ENCODE results near the gene FUNDC2.
"Not testable (repeated sequence)": the region's sequence is repeated elsewhere in the genome, so short reads cannot be mapped to it uniquely, and the experiment has no call there.

Gene FUNDC2

GRCh38 chrX:155000841-155001240, 25.8 kb upstream of the FUNDC2 start:
- no peak for TF ChIP-seq CTCF (IDR thresholded peaks at IDR 0.05; ENCODE audit: insufficient read depth, low read length, missing control alignments)
- POLR2A ChIA-PET = no interaction called here
- DNase-seq (ENCODE audit: low read depth, low spot score) = no peak
- CTCF ChIA-PET = no interaction called here
- no peak overlapping the region for H3K4me3 ChIP-seq (ENCODE audit: low read depth, low read length)

- ChIA-PET CTCF (no interaction called here), POLR2A (no interaction called here)
- DNase-seq (ENCODE audit: low read depth, low spot score) = no peak
- no peak for TF ChIP-seq CTCF (IDR thresholded peaks at IDR 0.05; ENCODE audit: insufficient read depth, low read length, missing control alignments)
- no peak overlapping the region for H3K4me3 ChIP-seq (ENCODE audit: low read depth, low read length)
Observed at GRCh38 chrX:155001873-155002272, 24.8 kb upstream of the FUNDC2 start.

- ChIA-PET POLR2A (no interaction called here), CTCF (no interaction called here)
- H3K4me3 ChIP-seq (ENCODE audit: low read depth, low read length) = no peak overlapping the region
- no peak for DNase-seq (ENCODE audit: low read depth, low spot score)
- TF ChIP-seq CTCF (IDR thresholded peaks at IDR 0.05; ENCODE audit: insufficient read depth, low read length, missing control alignments) = no peak
Observed at GRCh38 chrX:155005190-155005589, 21.5 kb upstream of the FUNDC2 start.

- CTCF ChIA-PET; H3K4me3 ChIP-seq (ENCODE audit: low read depth, low read length); POLR2A ChIA-PET; DNase-seq (ENCODE audit: low read depth, low spot score): not testable (repeated sequence)
Observed at GRCh38 chrX:155006379-155006778, 20.3 kb upstream of the FUNDC2 start.

- DNase-seq (ENCODE audit: low read depth, low spot score); H3K4me3 ChIP-seq (ENCODE audit: low read depth, low read length); CTCF ChIA-PET: not testable (repeated sequence)
- POLR2A ChIA-PET = interaction anchor here (0.5 kb wide), 1 partner anchor 43 kb away, joined by 3 read pairs; no protein-coding TSS in a partner anchor
Observed at GRCh38 chrX:155006913-155007671, 19.6 kb upstream of the FUNDC2 start.

GRCh38 chrX:155008578-155008977, 18.1 kb upstream of the FUNDC2 start:
- H3K4me3 ChIP-seq (ENCODE audit: low read depth, low read length); POLR2A ChIA-PET; DNase-seq (ENCODE audit: low read depth, low spot score); CTCF ChIA-PET: not testable (repeated sequence)

GRCh38 chrX:155009994-155010472, 16.6 kb upstream of the FUNDC2 start:
- no peak for TF ChIP-seq CTCF (IDR thresholded peaks at IDR 0.05; ENCODE audit: insufficient read depth, low read length, missing control alignments)
- POLR2A ChIA-PET = no interaction called here
- DNase-seq (ENCODE audit: low read depth, low spot score) = no peak
- CTCF ChIA-PET = no interaction called here
- H3K4me3 ChIP-seq (ENCODE audit: low read depth, low read length) = no peak overlapping the region

GRCh38 chrX:155020591-155020990, 6.1 kb upstream of the FUNDC2 start:
- POLR2A ChIA-PET = no interaction called here
- H3K4me3 ChIP-seq (ENCODE audit: low read depth, low read length) = no peak overlapping the region
- no peak for DNase-seq (ENCODE audit: low read depth, low spot score)
- CTCF ChIA-PET = no interaction called here
- no peak for TF ChIP-seq CTCF (IDR thresholded peaks at IDR 0.05; ENCODE audit: insufficient read depth, low read length, missing control alignments)

All from AG04449 (cell line).